ENCODE results near the gene HEPH.
"Not testable (repeated sequence)": the region's sequence is repeated elsewhere in the genome, so short reads cannot be mapped to it uniquely, and the experiment has no call there.

The HEPH gene, protein sequence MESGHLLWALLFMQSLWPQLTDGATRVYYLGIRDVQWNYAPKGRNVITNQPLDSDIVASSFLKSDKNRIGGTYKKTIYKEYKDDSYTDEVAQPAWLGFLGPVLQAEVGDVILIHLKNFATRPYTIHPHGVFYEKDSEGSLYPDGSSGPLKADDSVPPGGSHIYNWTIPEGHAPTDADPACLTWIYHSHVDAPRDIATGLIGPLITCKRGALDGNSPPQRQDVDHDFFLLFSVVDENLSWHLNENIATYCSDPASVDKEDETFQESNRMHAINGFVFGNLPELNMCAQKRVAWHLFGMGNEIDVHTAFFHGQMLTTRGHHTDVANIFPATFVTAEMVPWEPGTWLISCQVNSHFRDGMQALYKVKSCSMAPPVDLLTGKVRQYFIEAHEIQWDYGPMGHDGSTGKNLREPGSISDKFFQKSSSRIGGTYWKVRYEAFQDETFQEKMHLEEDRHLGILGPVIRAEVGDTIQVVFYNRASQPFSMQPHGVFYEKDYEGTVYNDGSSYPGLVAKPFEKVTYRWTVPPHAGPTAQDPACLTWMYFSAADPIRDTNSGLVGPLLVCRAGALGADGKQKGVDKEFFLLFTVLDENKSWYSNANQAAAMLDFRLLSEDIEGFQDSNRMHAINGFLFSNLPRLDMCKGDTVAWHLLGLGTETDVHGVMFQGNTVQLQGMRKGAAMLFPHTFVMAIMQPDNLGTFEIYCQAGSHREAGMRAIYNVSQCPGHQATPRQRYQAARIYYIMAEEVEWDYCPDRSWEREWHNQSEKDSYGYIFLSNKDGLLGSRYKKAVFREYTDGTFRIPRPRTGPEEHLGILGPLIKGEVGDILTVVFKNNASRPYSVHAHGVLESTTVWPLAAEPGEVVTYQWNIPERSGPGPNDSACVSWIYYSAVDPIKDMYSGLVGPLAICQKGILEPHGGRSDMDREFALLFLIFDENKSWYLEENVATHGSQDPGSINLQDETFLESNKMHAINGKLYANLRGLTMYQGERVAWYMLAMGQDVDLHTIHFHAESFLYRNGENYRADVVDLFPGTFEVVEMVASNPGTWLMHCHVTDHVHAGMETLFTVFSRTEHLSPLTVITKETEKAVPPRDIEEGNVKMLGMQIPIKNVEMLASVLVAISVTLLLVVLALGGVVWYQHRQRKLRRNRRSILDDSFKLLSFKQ

DNA sequence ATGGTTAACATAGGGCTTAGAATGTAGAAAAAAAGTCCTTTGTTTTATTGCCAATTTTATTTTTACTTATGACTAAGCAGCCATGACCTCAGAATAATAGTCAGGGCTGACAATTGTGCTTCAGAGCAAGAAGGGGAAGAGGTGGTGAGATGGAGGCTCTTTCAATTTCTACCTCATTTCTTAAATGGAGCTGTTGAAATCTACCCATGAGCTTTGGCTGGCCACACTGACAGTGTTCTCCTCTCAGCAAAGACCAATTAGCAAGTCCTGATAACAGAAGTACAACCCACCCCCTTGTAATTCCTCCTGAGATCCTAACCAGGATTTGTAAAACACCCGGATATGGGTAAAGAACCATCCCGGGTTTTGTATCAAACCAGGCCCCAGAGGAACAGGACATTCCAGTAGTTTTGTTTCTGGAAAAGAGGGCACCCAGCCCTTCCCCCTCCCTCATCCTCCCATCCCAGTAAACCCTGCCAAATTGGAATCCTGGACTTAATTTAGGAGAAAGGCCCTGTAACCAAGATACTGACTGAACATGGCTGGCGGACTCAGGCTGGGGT, at the start of gene HEPH:
HEPH (plus strand) TSS at position 399 of the 563 bp plus-strand sequence. CDS start 6,324 bp downstream, outside the sequence.
- no peak for DNase-seq

DNA sequence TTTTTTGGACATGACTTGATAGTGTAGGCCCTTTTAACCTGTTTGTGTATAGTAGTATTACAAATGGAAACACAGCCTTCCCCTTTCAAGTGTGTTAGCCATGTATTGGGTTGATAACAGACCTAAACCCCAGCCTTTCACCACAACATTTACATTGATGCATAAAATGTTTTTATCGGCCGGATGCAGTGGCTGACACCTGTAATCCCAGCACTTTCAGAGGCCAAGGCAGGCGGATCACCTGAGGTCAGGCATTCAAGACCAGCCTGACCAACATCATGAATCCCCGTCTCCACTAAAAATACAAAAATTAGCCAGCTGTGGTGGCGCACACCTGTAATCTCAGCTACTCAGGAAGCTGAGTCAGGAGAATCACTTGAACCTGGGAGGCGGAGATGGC, 45.3 kb upstream of the HEPH start:
- DNase-seq = not testable (repeated sequence)

DNA sequence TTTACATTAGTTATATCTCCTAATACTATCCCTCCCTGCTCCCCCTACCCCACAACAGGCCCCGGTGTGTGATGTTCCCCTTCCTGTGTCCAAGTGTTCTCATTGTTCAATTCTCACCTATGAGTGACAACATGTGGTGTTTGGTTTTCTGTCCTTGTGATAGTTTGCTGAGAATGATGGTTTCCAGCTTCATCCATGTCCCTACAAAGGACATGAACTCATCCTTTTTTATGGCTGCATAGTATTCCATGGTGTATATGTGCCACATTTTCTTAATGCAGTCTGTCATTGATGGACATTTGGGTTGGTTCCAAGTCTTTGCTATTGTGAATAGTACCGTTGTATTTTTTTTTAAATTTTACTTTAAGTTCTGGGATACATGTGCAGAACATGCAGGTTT, 42.7 kb upstream of the HEPH start:
- not testable (repeated sequence) for DNase-seq

DNA sequence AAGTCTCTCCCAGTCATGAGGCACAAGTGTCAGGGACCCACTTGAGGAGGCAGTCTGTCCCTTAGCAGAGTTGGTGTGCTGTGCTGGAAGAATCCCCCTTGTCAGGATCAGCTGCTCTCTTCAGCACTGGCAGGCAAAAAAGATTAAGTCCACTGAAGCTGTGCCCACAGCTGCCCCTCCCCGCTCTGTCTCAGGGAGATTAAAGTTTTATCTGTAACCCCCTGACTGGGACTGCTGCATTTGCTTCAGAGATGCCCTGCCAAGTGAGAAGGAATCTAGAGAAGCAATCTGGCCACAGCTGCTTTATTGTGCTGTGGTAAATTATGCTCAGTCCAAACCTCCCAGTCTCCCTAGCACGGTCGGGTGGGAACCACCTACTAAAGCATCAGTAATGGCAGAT, 37.4 kb upstream of the HEPH start:
- DNase-seq = no peak

DNA sequence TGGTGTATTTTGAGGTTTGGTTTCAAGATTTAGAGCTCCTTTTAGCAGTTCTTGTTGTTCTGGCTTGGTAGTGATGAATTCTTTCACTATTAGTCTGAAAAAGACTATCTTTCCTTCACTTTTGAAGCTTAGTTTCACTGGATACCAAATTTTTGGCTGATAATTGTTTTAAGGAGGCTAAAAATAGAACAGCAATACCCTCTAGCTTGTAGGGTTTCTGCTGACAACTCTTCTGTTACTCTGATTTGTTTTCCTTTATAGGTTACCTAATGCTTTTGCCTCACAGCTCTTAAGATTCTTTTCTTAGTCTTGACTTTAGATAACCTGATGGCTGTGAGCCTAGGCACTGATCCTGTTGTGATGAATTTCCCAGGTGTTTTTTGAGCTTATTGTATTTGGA, 33.6 kb upstream of the HEPH start:
- DNase-seq = no peak

DNA sequence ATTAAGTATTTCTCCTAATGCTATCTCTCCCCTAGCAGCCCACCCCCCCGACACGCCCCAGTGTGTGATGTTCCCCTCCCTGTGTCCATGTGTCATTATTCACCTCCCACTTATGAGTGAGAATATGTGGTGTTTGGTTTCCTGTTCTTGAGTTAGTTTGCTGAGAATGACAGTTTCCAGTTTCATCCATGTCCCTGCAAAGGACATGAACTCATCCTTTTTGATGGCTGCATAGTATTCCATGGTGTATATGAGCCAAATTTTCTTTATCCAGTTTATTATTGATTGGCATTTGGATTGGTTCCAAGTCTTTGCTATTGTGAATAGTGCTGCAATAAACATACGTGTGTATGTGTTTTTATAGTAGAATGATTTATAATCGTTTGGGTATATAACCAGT, 28.8 kb upstream of the HEPH start:
- DNase-seq = not testable (repeated sequence)

DNA sequence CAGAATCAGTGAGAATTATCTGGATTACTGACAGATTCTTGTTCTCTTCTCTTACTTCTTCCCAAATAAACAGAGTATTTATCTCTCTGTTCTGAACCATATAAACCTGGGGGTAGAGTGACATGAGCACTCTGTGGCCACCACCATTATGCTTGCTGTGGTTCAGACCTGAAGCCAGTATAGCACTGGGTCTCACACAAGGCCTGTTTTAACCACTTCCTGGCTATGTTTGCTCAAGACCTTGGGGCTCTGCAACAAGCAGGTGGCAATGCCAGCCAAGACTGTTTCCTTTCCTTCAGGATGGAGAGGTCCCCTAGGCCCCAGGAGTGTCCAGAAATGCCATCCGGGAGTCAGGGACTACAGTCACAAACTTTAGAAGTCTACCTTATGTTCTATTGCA, 21.7 kb upstream of the HEPH start:
- DNase-seq = no peak

DNA sequence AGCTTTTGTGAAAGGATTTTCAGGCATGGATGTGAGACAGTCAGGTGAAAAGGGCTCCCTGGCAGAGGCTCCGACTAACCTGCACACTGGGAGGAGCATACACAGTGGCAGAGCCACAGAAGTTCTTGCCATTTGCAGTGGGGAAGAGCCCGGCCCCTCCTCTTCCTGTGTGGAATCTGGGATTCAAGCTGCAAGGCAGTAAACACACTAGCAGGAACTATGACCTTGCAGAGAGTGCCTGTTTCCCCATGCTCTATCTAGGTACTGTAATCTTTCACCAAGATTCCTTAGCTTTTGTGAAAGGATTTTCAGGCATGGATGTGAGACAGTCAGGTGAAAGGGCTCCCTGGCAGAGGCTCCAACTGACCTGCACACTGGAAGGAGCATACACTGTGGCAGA, 19.8 kb upstream of the HEPH start:
- DNase-seq = no peak

DNA sequence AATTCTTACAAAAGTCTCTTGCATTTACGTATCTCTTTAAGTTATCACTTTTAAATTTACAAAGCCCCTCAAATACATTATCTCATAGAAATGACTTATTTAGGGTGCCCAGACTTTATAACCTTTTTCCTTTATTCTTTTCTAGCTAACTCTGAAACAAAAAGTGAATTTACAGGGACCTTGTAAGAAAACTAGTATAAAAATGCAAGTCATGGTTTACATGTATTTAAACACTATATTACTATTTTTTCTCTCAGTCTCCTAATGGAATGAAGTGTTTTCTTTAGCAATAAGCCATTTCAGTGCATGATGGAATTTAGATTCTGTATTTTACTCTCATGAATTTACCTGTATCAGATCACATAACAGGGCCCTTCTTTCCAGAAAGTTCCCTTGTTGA, 14.5 kb upstream of the HEPH start:
- DNase-seq = no peak

DNA sequence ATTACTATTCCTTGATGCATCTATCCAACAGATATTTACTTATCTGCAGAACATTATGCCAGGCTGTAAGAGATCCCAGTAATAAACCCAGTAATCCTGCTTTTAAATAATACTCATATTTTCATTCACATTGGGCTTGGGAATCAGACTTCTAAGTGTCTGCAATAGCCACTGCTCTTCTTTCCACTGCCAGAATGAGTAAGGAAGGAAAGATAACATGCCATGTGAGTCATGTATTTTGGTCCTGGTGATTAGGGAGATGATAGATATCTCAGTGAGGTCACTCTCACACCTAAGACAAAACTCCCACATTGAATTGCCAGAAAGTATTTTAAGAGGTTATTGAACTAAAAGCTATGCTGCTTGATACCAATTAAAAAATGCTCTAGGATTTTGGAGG, 13.9 kb upstream of the HEPH start:
- DNase-seq = no peak

DNA sequence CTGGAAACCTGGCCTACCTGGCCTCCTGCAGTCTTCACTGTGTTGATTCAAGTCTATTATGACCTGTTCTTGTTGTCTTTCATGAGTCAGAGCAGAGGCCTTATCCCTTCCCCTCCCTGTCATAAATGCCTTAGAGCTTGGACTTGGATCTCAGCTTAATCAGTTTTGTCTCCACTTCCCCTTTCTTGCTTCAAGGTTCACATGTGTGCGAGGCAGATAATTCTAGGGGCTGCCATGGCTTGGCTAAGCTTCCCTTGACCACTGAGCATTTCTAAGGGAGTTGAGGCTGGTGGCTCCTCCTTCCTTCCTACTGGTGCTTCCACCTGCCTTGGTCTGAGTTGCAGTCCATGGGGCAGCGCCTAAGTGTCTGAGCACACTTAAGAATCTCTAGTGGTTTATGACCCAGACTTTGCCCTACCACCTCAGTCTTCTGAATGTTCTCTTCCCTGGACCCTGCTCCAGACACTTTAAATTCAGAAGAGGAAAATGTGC, 1.7 kb upstream of the HEPH start:
- DNase-seq = no peak

DNA sequence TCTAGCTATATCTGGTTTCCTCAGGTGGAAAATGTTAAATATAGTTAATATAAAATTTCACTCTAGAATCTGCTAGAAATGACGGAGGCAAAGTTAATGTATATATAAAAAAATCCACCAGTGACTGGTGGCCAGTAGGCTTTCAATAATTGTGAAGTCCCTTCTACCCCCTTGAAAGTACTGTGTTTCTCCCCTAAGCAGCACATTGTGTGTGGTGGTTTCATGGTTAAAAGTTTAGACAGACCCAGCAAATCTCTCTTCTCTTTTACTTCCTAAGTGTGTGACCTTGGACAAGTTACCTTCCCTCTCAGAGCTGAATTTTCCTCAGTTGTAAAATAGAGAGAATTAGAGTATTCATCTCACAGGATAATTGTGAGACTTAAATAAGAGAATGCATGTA, 600 bp upstream of the HEPH start:
- DNase-seq = no peak

DNA sequence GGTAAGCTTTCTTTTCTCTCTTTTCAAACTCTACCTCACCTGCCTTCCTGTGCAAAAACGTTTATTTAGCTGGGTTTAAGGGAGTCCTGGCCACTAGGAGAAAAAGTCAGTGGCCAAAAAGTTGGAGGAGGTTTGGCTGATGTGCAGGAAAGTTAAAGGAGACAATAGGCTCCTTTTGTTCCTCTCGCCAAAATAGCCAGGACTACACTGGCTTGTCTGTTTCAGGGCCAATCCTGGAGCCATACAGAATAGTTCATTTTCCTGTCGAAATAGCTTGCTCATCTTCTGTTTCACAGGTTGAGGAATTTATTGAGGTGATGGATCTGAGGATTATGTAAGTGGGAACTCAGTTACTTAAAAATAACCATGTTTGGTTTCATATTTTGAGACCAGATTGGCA, 423 bp downstream of the HEPH start:
- no peak for DNase-seq

DNA sequence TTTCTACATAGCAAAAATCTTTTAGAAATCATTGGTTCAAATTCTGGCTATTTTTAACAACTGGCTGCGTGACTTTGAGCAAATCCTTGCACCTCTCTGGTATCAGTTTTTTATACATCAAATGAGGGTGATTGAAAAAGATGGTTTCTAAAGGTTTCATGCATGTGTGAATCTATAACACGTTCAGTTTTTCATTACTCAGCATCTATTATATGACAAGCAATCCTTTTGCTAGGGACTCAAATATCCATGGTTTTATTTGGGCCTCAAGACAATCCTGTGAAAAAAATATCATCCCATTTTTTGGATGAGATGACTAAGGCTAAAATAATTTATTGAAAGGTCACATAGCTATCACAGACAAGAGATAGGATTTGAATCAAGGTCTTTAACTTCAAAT, 884 bp downstream of the HEPH start:
- DNase-seq = no peak

DNA sequence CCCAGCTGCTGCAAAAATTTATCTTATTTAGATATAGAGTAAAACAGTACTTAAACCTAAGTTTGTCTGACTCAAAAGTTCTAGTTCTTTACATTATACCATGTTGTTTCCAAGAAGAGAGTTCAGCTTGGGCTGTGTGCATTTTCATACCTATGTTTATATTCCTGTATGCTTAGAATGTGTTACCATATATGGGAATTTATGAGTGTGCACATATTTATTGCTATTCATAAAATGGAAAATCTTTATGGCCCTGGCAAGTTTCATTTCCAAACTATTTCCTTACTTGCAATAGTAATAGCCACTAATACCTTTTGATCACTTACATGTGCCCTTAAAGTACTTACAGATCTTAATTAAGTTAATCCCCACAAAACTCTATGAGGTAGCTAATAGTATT, 2.6 kb downstream of the HEPH start:
- DNase-seq = no peak

DNA sequence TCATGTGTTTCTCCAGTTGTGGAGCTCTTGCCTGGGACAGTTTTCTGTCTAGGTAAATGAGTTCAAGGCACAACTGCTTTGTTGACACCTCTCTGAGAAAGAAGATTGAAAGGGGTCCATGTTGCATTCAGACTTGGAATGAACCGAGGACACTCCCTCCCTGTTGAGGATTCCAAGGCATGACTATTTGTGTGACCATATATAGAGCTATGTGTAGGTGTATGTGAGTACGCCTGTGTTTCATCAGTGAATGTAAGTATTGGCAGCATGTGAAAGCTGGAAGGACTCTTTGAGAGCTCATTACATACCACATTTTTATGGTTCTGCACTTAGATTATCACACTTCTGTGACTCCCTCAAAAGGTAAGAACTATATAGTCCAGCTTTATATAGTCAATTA, 3.4 kb downstream of the HEPH start:
- no peak for DNase-seq

DNA sequence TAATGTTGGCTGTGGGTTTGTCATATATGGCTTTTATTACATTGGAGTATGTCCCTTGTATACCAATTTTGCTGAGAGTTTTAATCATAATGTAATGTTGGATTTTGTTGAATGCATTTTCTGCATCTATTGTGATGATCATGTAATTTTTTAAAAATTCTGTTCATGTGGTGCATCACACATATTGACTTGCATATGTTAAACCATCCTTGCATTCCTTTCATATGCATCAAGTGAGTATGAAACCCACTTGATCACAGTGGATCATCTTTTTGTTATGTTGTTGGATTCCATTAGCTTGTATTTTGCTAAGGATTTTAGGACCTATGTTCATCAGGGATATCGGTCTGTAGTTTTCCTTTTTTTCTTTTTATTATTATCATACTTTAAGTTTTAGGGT, 12.1 kb downstream of the HEPH start:
- DNase-seq = no peak

DNA sequence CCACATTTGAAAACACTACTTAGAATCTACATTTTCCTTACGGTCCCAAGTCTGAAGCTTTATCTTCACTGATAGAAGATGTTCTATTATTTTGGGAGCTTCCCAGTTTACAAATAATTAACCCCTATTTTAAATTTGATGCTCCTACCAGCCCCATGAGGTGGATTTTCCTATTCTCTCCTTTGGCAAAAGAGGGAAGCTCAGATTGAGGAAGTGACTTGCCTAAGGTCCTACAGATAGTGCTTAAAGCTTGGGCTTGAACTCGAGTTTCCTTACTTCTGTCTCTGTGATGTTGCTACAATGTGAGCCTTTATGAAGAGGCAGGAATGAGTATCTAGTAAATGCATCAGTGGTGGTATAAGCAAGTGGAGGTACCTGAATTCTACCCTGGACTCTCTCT, 27.5 kb downstream of the HEPH start:
- no peak for DNase-seq

DNA sequence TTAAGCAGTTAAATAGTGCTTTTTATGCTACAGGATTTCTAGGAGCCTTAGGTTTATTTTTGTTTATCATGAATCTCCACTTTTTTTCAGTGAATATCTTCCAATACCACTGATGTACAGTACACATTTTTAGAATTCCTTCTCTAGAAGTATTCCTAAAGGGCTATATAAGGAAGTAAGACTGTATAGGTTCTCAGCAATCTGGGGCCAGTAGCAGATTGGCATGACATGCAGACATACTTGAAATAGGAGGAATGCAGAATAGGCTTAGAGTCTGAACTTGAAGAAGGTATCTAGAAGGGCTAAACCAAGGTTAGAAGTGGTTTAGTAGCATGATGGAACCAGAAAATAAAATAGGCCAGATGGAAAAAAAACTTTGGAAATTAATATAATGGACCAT, 29.8 kb downstream of the HEPH start:
- no peak for DNase-seq

DNA sequence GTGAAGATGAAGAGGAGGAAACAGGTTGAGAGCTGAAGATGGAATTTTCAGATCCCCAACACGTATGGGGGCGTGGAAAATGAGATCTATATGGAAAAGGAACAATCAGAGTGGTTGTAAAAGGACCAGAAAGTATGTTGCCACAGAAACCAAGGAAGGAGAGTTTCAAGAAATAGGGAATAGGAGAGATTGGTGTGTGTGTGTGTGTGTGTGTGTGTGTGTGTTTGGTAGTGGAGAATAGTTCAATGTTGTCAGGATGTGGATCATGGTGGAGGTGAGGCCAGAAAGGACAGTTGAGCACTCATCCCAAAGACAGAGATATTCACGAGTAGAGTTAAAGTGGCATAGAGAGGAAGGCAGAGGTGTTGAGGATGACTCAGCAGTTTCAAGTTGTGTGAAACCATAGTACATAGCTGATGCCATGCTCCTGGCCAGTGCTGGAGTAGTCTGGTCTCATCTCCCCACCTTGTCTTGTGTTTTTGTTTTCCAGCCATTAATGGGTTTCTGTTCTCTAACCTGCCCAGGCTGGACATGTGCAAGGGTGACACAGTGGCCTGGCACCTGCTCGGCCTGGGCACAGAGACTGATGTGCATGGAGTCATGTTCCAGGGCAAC, 36.1 kb downstream of the HEPH start:
- DNase-seq = no peak

DNA sequence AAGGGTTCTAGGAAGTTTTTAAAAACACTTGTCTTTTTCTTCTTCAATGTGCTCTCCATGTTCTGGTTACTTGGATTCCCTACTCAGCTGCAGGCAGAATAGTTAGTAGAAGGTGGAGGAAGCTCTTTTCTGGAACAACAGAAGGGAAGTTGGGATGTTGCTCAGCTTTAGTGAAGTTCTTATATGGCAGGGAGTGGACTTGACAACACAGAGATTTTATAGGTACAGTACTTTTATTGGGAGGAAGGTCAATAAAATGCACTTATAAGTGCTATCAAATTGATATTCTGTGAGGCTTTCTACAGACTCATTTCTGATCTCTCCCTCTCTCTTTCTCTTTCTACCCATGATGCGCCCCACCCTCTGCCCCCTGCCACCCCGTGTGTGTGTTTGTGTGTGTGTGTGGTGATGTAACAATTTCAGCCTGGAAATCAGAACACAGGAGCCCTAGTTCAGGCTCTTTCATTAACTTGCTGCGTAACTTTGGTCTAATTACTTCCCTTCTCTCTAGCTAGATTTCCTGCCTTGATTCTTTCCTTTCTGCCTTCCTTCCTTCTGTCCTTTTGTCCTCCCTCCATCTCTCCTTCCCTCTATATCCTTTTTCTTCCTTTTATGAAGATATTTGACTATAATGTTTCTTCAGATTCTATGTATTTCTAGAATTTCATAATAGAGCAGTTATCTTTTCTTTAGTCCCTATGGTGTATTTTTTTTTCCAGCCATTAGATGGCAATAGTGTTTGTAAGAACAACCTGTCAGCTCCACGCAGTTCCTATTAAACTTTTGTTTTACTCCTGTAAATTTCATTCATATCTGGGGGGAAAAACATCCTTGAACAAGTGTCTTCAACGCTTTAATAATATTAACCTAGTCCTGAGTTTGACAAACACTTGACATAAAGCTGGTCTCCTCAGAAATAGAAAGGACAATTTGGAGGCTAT, 37.1 kb downstream of the HEPH start:
- DNase-seq = no peak
